GM18873 (cell line): ENCODE results near the gene ARHGEF19.
A peak's percentile ranks its signal among the peaks of the same experiment; 100 is the strongest.
"Not testable (repeated sequence)": the region's sequence is repeated elsewhere in the genome, so short reads cannot be mapped to it uniquely, and the experiment has no call there.

Experiments used
- ATAC-seq: cut with Tn5 transposase; IDR thresholded peaks from one replicate; pipeline ENCODE4 v1.9.1; 2021; ENCODE audit warnings: mild to moderate bottlenecking, moderate library complexity, moderate number of reproducible peaks; ENCODE audit not compliant: unreplicated experiment, low FRiP score

ARHGEF19 gene

DNA sequence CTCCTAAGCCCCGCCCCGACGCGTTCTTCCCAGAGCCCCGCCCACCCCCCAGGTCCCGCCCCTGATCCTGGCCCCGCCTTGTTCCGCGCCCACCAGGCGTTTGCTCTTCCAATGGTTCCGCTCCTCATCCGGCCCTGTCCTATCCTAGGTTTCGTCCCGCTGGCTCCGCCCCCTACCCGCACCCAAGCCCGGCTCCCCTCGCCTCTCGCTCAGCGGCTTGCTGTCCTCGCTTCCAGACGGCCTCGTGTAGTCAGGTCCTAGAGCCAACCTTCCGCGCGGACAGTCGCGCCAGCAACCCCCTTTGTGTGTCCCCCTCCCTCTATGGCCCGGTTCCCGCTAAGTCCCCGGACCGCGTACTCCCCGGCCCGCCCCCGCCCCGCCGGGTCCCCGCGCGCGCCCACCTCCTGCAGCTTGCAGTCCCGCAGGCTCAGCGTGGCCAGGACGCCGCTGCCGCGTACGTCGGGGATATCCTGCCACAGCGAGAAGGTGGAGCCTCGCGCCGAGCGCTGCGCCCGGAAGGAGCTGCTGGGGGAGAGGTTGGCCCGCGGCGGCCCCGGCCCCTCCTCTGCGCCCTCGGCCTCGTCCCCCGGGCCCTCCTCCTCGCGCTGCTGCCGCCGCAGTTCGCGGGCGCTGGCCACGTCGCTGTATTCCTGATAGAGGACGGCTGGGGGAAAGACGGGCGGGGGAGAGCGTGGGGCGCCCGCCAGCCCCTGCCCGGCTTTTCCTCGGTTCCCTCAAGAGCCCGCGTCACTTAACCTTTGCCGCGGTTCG, 5.7 kb downstream of the ARHGEF19 start:
- peak; percentile 45 for ATAC-seq

DNA sequence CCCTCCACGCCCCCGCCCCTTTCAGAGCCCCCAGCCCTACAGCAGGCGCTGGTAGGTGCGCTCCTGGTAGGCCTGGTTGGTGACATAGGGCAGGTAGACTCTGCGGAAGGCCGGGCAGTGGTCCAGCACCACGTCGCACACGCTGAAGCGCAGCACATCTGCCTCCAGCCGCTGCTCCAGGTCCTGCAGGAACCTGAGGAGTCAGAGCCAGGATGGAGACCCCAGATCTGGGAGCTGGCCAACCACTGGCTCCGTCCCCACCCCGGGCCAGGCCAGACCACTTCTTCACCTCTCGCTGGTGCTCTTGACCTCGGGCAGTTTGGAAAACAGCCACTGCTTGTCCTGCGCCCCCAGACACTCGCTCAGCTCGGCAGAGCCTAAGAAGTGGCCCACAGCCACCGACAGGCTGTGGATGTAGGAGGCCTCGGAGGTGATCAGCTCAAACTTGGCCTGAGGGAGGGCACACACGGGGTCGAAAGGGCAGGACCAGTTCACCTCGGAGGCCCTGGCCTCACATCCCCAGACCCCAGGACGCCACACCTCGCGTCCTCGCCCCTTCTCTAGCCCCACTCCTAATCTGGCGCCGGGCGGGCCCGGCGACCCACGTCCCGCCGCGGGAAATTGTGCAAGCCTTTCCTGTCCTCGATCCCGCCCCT, 6.4 kb downstream of the ARHGEF19 start:
- ATAC-seq: no peak

DNA sequence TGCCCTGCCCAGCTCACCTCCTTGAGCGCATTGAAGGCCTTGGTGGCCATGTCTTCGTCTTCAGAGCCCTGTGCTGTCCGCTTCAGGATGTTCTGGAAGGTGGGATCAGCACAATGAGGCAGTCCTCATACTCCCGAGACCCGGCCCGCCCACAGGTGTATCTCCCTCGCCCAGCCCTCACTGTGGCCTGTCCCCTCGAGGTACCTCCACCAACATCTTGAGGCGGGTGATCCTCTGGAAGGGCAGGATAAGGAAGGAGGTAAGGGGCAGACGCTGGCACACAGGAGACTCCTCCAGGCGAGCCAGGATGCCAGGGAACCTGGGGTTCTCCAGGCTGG, 7.1 kb downstream of the ARHGEF19 start:
- no peak for ATAC-seq

DNA sequence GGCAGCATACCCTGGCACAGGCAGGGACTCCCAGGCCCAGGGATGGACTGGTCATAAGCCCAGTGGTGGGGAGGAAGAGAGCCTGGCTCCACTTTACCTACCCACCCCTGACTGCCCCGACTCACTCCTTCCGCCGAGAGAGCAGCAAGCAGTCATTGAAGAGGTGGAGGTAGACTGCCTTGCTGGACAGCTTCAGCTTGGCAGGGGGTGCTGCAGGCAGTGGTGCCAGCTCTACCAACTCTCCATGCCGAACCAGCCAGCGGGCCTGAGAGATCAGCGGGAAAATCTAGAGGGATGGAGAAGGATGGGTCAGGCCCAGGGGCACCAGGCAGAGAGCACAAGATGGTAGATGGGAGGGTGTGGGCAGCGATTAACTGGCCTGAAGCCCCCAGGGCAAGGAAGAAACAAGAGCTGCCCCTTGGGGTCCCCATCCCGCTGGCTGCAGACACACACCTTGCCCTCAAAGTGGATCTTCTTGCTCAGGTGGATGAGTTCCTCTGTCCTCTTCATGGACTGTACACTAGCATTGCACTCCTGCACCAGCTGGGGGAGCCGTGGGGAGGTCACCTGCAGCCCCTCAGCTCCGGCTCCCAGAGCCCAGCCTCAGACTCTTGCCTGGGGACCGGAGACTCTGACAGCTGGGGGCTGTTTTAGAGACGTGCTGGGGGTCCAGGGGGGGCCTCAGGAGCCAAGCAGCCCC, 7.7 kb downstream of the ARHGEF19 start:
- ATAC-seq: no peak

DNA sequence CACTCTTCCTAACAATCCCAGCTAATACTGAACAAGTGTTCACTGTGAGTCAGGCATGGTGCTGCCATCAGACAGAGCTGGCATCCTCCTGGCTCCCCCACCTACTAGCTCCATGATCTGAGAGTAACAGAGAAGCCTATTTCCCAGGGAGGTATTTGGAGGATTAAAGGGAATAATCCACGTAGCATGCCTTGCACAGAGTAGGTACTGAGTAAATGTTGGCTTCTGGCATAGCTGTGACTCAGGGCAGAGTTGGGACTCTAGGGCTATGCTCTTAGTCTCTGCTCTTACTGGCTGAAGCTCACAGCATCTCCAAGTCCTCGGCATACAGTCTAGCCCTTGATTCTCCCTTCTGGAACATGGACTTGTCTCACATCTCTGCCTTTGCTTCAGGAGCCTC, 8.2 kb downstream of the ARHGEF19 start:
- no peak for ATAC-seq

DNA sequence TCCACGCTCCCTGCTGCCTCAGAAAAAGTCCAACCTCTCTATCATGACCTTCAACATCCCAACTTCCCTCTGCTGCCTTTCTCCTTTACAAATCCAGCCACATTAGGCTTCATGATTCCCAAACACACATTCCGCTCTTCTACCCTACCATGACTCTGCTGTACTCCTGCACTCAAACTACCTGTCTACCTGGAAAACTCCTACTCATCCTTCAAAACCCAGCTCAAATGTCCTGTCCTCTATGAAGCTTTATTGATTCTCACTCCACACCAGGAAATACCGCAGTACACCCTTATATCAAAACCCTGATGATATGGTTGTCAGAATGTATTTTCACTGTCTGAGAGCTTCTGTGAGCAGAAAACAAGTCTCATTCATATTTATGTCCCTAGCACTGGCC, 8.9 kb downstream of the ARHGEF19 start:
- no peak for ATAC-seq

- ATAC-seq: no peak
These were observed 9.9 kb downstream of the ARHGEF19 start for GRCh38 chr1:16202281-16203210.

GRCh38 chr1:16199700-16200099, 12.8 kb downstream of the ARHGEF19 start:
- ATAC-seq: no peak

GRCh38 chr1:16199157-16199501, 13.3 kb downstream of the ARHGEF19 start:
- no peak for ATAC-seq

DNA sequence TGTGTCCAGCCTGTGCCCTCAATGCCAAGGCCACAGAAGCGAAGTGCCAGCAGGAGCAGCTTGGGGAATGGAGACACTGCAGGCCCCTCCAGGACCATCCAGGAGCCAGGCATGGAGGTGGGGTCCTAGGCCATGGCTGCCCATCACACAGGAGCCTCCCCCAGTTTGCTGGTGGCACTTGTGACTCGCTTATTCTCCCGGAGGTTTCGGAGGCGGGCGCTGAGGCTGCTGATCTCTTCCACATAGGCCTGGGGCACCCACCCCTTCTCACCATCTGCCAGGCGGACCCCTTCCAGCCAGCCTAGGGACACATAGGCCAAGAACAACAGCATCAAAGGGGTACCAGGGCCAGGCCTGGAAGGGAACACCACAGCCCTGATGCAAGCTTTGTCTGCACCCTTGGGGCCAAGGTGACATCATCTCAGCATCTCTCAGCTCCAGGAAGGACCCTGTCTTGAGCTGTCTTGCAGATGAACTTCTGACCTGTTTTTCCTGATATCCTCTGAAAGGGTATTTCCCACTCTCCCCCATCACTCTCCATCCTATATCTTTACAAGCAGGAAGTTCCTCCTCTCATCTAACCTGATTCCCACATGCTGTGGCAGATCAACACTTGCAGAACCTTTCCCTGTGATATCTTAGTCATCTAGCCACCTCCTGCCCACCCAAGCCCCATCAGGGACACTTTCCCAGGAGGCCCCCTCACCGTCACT, 13.9 kb downstream of the ARHGEF19 start:
- no peak for ATAC-seq

GRCh38 chr1:16196874-16197273, 15.6 kb downstream of the ARHGEF19 start:
- no peak for ATAC-seq

DNA sequence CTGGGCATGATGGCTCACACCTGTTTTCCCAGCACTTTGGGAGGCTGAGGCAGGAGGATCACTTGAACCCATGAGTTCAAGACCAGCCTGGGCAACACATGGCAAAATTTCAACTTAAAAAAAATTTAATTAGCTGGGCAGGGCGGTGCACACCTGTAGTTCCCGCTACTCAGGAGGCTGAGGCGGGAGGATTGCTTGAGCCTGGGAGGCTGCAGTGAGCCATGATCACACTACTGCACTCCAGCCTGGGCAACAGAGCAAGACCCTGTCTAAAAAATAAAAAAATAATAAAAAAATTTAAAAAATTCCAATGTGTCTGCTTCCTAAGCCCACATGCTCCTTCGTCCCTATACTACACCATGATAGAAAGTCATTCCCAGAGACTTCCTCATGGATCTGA, 16.3 kb downstream of the ARHGEF19 start:
- not testable (repeated sequence) for ATAC-seq

- ATAC-seq: no peak
These were observed 16.9 kb downstream of the ARHGEF19 start for GRCh38 chr1:16195518-16195905.

DNA sequence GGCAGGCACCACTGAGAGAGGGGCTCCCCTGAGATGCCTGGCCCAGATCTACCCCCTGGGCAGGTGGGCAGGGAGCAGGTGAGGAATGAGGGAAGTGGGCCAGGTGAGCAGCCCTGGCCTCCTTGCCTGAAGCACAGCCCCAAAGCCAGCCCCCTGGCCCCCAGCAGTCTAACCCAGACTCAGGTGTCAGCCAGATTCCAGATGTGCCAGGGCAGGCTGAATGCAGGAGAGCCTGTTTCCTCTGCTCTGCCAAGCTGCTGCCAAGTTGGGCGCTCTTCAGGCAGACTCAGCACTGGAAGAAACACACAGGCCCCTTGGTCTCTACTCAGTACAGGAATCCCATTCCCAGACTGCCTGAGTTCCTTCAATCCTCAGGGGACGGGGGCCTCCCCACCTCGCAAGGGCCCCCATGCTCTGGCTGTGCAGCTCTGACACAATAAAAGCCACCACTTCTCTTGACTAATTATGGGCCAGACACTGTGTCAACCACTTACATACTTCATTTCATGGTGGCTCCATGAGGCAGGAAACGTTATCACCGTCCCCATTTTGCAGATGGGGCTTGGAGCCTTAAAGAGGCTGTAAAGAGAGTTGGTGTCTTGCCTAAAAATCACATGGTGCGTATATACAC, 20.4 kb downstream of the ARHGEF19 start:
- no peak for ATAC-seq

GRCh38 chr1:16191309-16191708, 21.1 kb downstream of the ARHGEF19 start:
- no peak for ATAC-seq

DNA sequence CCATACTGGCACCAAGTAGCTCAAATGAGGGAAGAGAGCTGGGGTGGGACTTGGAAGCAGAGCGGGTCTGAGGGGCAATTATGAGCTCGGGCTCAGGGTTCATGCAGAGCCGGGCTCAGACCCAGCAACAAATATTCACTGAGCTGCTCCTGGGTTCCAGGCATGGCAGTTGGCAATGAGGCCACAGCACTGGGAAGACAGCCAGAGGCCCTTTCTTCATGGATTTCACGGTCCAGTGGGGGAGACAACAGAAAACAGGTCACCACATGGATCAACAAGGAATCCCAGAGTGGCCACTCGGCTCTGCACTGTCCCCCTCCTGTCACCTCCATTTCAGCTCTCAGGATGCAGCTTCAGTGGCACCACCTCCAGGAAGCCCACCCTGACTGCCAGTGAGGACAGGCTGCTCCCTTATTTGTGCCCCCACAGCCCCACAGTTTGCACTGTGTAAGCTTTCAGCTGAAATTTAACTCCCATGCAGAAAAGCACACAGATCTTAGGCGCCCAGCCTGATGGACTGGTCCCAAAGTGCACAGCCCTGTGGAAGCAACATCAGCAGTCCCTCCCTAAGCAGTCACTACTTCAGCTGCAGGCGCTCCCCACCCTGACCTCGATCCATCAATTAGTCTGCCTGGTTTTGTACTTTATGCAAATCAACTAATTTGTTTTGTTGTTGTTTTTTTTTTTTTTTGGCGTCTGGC, 22.4 kb downstream of the ARHGEF19 start:
- no peak for ATAC-seq

DNA sequence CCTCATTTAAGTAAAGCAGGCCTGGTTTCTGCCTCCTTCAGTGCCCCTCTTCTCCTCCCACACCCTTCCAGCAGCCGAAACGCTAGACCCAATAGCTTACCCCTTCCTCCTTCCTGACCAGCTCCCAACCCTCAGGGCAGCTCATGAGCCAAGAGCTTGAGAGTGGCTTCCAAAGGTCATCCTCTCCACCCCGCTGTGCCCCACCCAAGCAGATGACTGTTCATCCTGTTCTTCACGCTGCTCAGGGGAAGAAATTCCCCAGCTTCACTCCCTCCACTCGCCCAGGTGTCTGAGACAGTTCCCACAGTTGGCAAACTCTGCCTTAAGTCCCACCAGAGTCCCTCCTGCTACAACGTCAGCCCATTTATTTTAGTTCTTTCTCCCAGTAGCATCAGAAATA, 23.4 kb downstream of the ARHGEF19 start:
- no peak for ATAC-seq

GRCh38 chr1:16187748-16188401, 24.6 kb downstream of the ARHGEF19 start:
- ATAC-seq: no peak
